Mucosa of rectum (tissue), 2 donors: ENCODE data around the gene EFNA2.

Experiments used
- H3K27ac ChIP-seq, 2 donors: one replicate each; pipeline ENCODE4 v1.7.0; 2013; ENCODE audit warnings: inconsistent platforms in 2 of 2, low read depth in 2 of 2, low read length in 2 of 2
- H3K27me3 ChIP-seq, 2 donors: one replicate each; pipeline ENCODE4 v1.7.0; 2013; ENCODE audit warnings: low read length in 2 of 2; ENCODE audit not compliant: control insufficient read depth in 2 of 2, insufficient read depth in 2 of 2
- H3K36me3 ChIP-seq, 2 donors: one replicate each; pipeline ENCODE4 v1.7.0; 2013; ENCODE audit warnings: low read length in 2 of 2; ENCODE audit not compliant: control insufficient read depth in 2 of 2, insufficient read depth in 2 of 2
- H3K4me1 ChIP-seq, 2 donors: one replicate each; pipeline ENCODE4 v1.7.0; 2013; ENCODE audit warnings: low read length in 2 of 2, mild to moderate bottlenecking in 1 of 2; ENCODE audit not compliant: control insufficient read depth in 2 of 2, insufficient read depth in 2 of 2
- H3K4me3 ChIP-seq, 2 donors: one replicate each; pipeline ENCODE4 v1.7.0; 2013; ENCODE audit warnings: low read length in 2 of 2
- H3K9ac ChIP-seq, 2 donors: one replicate each; pipeline ENCODE4 v1.7.0; 2013; ENCODE audit warnings: low read length in 2 of 2, low read depth in 1 of 2, mild to moderate bottlenecking in 1 of 2
- H3K9me3 ChIP-seq, 2 donors: one replicate each; pipeline ENCODE4 v1.7.0; 2013; ENCODE audit warnings: low read length in 2 of 2; ENCODE audit not compliant: control insufficient read depth in 2 of 2
- donor health status: healthy.
- donor health status: Normal muscosa, but diverticular disease.

Gene EFNA2

DNA sequence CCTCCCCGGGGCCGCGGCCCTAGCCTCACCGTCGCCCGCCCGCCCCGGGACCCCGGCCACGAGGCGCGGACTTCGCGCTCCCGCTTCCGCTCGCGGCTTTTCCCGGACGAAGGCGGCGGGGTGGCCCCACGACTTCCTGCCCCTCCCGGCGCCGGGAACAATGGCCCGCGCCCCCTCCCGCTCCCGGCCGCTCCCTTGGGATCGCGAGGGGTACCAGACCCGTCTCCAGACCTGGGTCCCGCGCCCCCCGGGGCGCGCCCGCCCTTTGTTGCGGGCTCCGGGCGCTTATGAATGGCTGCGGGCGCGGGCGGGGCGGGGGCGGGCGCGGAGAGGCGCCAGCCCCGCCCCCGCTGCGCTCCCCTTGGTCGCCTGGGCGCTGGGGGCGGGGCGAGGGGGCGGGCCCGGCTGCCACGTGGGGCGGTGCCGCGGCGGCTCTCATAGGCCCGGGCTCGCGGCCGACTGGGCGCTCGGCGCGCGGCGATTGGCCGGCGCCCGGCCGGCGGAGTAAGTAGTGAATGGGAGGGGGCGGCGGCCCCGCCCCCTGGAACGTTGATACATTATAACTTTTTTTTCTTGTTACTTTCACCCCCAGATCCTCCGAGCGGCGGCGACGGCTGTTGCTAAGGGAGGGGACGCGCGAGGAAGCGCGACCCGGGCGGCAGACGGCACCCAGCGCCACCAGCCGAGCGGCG, 36.2 kb upstream of the EFNA2 start:
- Histone ChIP-seq H3K27me3 (no peaks in the 10 kb centered on the region), H3K27ac (peak overlapping the region; percentile 99), H3K4me3 (peak overlapping the region; percentile 69 to 86), H3K36me3 (peaks cover 6 to 10% of the 10 kb centered on the region in 2 donors), H3K9me3 (no peaks in the 10 kb centered on the region), H3K4me1 (peaks cover 40 to 49% of the 10 kb centered on the region in 2 donors), H3K9ac (peak overlapping the region; percentile 83 to 92)

DNA sequence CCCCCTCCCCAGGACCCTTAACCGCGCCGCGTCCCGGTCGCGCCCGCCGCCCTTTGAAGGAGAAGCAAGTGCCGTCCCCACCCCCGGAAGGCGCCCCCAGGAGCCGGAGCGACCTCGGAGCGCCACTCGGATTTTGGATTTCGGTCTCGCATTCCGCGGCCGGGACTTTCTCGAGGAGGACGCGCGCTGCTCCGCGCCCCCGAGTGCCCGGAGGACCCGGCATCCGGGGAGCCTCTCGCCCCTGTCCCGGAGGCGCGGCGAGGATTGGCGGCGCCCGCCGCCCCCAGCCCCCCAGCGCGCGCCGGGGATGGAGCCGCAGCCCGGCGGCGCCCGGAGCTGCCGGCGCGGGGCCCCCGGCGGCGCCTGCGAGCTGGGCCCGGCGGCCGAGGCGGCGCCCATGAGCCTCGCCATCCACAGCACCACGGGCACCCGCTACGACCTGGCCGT, 35.7 kb upstream of the EFNA2 start:
- Histone ChIP-seq H3K4me1 (peaks cover 38 to 49% of the 10 kb centered on the region in 2 donors), H3K36me3 (peaks cover 12 to 16% of the 10 kb centered on the region in 2 donors), H3K9me3 (no peaks in the 10 kb centered on the region), H3K9ac (peak overlapping the region; percentile 74 to 92), H3K4me3 (peak overlapping the region; percentile 69 to 86), H3K27me3 (no peaks in the 10 kb centered on the region), H3K27ac (peak overlapping the region; percentile 96 to 99)

DNA sequence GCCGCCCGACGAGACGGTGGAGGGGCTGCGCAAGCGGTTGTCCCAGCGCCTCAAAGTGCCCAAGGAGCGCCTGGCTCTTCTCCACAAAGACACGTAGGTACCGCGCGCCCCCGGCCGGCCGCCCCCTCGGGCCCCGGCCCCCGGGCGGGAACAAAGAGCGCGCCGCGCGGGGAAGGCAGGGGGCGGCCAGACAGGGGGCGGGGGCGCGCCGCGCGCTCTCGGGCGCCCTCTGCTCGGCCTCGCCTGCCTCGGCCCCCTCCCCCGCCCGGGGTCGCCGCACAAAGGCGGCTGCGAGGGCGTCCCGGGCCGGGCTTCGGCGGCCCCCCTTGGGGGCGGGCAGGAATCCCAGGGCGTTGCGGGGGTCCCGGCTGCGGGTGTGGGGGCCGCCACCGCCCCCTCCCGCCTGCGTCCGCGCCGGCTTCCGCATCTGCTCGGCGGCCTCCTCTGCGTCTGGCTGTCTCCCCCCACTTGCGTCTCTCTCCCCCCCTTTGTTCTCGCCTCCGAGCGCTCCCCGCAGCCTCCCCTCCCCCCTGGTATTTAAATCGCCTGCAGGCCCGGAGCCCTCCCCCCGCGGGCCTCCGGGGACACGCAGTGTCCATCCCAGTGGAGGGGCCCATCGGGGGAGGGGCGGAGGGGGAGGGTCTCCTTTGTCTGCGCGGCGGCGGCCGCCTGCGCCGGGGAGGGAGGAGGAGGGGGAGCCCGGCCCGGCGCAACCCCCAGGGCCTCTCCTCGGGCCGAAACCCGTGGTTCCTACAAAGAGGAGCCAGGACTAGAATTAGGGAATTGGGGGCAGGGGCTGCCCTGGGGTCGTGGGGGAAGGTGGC, 35.0 kb upstream of the EFNA2 start:
- Histone ChIP-seq H3K4me1 (peaks cover 37 to 49% of the 10 kb centered on the region in 2 donors), H3K9ac (peak overlapping the region; percentile 87 to 92), H3K36me3 (peaks cover 18 to 22% of the 10 kb centered on the region in 2 donors), H3K9me3 (no peaks in the 10 kb centered on the region), H3K27me3 (no peaks in the 10 kb centered on the region), H3K27ac (peak overlapping the region; percentile 96 to 99), H3K4me3 (peak overlapping the region; percentile 76 to 86)

DNA sequence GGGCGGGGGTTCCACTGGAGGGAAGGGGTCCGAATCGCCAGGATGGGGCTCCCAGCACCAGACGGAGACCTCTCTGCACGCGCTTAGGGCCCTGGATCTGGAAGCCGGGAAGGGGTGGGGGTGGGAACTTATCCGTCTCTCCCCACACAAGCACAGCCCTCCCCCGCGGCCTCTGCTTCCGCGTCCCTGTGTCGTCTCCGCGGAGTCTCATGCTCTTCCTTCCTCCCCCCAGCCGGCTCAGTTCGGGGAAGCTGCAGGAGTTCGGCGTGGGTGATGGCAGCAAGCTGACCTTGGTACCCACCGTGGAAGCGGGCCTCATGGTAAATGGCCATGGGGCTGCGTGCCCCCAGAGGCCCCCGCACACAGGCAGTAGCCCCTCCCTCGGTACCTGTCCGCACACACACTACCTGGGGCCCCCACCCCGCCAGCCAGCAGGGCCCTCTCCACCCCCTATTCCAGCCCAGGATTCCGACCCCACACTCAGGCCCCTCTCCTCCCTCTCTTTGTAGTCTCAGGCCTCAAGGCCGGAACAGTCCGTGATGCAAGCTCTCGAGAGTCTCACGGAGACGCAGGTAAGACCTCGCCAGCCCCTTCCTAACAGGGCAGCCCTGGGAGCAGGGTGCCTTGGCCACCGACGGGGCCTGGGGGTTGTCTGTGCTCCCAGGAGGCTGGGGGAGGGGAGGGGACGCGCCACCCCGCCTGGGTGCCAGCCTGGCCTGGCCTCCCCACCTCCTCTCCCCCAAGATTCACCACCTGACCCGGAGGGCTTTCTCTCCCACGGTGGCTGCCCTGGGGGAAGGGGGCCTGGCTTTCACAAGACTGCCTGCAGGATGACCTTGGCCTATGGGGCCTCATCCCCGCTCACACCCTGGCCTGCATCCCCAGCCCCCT, 34.1 kb upstream of the EFNA2 start:
- peak overlapping the region; percentile 76 to 86 for H3K4me3 ChIP-seq
- H3K9me3 ChIP-seq, result no peaks in the 10 kb centered on the region
- peaks cover 24 to 30% of the 10 kb centered on the region in 2 donors for H3K36me3 ChIP-seq
- peak overlapping the region; percentile 96 to 99 for H3K27ac ChIP-seq
- H3K9ac ChIP-seq, result peak overlapping the region; percentile 87 to 92
- no peaks in the 10 kb centered on the region for H3K27me3 ChIP-seq
- peaks cover 33 to 47% of the 10 kb centered on the region in 2 donors for H3K4me1 ChIP-seq

DNA sequence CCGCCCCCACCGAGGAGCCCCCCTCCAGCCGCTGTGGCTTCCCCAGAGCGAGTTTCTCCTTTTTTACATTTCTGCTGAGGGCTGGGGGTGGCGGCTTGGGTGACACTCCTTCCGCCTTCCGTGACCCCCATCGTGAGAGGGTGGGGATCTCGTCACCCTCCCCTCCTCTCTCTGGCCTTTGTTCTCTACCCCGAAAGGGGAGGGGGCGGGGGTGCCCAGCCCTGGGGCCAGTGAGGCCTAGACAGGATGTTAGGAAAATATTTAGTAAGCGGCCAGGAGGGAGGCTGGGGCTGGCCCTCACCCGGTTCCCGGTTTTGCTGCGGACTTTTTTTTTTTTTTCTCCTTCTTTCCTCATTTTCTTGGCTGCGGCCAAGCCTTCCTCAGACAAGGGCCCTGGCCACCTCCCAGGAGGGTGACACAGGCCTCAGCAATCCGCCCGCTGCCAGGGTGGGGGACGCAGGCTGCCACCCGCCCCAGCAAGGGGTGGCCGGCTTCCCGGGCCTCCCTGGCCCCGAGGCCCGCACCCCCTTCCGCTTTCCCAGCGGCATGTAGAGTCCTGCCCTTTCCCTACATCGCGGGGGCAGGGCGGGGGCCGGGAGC, 33.4 kb upstream of the EFNA2 start:
- Histone ChIP-seq H3K27me3 (no peaks in the 10 kb centered on the region), H3K4me3 (peak overlapping the region; percentile 76 to 86), H3K36me3 (peaks cover 30 to 36% of the 10 kb centered on the region in 2 donors), H3K4me1 (peaks cover 37 to 50% of the 10 kb centered on the region in 2 donors), H3K9me3 (no peaks in the 10 kb centered on the region), H3K9ac (peak overlapping the region; percentile 72 to 92), H3K27ac (peak overlapping the region; percentile 96 to 99)

DNA sequence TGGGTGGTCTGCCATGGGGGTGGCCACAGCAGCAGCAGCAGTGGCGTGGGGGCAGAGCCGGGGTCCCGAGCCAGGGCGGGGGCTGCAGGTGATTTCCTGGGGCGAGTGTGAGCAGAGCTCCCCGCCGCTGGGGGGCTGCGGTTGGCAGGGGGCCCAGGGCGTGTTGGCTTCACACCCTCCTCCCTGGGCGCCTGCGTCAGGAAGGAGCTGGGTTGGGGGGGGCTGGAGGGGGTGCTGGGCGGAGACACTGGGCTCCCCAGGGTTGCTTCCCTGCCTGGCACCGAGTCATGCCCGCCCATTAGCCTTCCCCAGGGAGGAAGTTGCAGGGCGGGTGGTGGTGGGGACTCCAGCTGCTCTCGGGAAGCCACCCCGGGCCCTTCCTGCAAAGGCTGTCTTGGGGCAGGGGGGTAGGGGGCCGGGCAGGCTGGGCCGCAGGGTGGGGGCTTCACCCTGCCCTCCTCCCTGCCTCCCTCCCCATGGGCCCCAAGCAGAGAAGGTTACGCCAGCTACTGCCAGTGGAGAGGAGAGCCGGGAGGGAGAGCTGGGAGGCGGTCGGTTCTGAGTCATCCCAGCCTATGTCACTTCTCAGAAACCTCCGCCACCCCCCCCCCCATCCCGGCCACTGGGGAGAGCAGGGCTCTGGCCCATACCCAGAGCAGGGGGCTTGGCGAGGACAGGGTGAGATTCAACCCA, 32.7 kb upstream of the EFNA2 start:
- Histone ChIP-seq H3K4me3 (peak overlapping the region; percentile 55 to 86), H3K4me1 (peaks cover 37 to 51% of the 10 kb centered on the region in 2 donors), H3K36me3 (peaks cover 33 to 41% of the 10 kb centered on the region in 2 donors)

DNA sequence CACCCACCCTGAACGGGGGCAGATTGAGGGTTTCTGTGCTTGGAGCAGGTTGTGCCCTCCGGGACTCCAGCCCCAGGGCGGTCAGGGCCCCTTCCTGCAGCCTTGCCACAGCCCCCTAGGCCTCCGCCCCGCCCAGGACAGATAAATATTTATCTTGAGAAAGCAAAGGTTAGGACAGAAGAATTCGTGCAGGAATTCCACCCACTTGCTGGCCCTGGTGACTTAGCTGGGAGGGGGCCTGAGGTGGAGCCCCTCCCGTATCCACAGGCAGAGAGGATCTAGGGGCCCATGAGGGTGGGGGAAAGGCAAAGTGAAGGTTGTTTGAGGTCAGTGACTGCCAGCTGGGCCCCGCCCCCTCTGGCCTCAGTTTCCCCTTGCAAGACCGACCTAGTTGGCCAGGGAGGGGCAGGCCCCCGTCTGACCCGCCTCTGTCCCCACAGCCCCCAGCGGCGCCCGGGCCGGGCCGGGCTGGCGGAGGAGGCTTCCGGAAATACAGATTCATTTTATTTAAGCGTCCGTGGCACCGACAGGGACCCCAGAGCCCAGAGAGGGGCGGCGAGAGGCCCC, 32.1 kb upstream of the EFNA2 start:
- peaks cover 41 to 54% of the 10 kb centered on the region in 2 donors for H3K4me1 ChIP-seq
- H3K4me3 ChIP-seq, result peak overlapping the region; percentile 55 to 86
- H3K9me3 ChIP-seq, result no peaks in the 10 kb centered on the region
- H3K9ac ChIP-seq, result peak overlapping the region; percentile 56 to 92
- peaks cover 33 to 41% of the 10 kb centered on the region in 2 donors for H3K36me3 ChIP-seq
- H3K27ac ChIP-seq, result peak overlapping the region; percentile 96 to 99
- H3K27me3 ChIP-seq, result no peaks in the 10 kb centered on the region

More for the DNA sequence above, 32.7 kb upstream of the EFNA2 start:
- Histone ChIP-seq H3K9ac (peak overlapping the region; percentile 72 to 92), H3K9me3 (no peaks in the 10 kb centered on the region), H3K27me3 (no peaks in the 10 kb centered on the region), H3K27ac (peak overlapping the region; percentile 96 to 99)

DNA sequence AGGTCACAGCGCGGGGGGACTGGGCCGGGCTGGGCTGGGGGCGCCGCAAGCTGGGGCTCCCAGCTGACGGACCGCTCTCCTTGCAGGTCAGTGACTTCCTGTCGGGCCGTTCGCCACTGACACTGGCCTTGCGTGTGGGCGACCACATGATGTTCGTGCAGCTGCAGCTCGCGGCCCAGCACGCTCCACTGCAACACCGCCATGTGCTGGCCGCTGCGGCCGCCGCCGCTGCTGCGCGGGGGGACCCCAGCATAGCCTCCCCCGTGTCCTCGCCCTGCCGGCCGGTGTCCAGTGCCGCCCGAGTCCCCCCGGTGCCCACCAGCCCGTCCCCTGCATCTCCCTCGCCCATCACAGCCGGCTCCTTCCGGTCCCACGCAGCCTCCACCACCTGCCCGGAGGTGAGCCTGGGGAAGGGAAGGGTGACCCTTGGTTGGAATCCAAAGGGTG, 31.6 kb upstream of the EFNA2 start:
- Histone ChIP-seq H3K36me3 (peaks cover 33 to 41% of the 10 kb centered on the region in 2 donors), H3K9ac (peak overlapping the region in 1 of 2 donors; percentile 92)

More for the DNA sequence above, 31.6 kb upstream of the EFNA2 start:
- Histone ChIP-seq H3K27me3 (no peaks in the 10 kb centered on the region), H3K4me1 (peaks cover 41 to 59% of the 10 kb centered on the region in 2 donors), H3K27ac (peak overlapping the region; percentile 96 to 99), H3K4me3 (no peak overlapping the region), H3K9me3 (no peaks in the 10 kb centered on the region)
